GM19351 (cell line): ENCODE data around the gene TCF7.
"Not testable (repeated sequence)": the region's sequence is repeated elsewhere in the genome, so short reads cannot be mapped to it uniquely, and the experiment has no call there.

ENCODE experiments used
- ATAC-seq: cut with Tn5 transposase; IDR thresholded peaks from one replicate; pipeline ENCODE4 v1.9.1; 2021; ENCODE audit warnings: mild to moderate bottlenecking, moderate library complexity; ENCODE audit not compliant: unreplicated experiment

TCF7 gene

DNA sequence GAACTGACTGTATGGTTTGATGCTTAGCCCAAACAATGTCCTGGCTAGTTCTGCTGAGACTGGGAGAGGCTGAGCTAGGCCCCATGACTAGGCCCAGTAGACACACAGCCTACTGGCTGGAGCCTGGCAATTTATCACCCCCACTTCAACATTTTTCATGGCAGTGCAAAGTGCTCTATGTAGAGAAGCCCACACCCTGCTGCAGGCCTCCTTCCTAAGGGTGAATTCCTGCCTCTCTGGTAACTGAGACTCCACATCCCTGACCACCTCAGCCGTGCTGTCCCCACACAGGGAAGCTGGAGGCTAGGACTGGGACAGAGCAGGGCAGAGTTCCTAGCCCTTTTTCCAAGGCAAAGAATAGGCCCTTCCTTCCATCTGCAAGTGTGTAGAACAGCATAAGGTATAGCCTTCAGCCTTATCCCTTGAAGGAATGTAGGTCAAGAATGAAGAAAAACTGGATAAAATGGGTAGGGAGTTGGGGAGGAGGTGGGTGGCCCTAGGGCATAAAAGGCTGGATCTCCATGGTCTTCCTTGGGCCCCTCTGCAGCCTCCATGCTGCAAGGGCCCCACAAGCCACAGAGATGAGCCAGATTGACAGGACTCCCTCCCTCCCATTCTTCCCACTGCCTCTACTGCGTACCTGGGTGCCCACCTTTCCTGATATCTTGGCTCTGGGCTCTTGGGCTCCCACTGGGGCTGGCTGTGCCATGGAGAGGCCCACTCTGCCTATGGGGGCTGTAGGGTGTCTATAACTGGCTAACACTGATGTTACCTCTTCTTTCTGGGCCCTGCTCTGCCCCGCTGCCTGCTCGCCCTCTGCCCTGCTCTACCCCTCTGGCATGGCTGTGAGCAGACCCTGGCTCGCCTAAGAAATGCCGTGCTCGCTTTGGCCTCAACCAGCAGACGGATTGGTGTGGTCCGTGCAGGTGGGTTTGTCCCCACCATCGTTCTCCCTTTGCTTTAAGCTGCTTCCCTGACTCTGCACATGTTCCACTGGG, 29.8 kb downstream of the TCF7 start:
- ATAC-seq = no peak

DNA sequence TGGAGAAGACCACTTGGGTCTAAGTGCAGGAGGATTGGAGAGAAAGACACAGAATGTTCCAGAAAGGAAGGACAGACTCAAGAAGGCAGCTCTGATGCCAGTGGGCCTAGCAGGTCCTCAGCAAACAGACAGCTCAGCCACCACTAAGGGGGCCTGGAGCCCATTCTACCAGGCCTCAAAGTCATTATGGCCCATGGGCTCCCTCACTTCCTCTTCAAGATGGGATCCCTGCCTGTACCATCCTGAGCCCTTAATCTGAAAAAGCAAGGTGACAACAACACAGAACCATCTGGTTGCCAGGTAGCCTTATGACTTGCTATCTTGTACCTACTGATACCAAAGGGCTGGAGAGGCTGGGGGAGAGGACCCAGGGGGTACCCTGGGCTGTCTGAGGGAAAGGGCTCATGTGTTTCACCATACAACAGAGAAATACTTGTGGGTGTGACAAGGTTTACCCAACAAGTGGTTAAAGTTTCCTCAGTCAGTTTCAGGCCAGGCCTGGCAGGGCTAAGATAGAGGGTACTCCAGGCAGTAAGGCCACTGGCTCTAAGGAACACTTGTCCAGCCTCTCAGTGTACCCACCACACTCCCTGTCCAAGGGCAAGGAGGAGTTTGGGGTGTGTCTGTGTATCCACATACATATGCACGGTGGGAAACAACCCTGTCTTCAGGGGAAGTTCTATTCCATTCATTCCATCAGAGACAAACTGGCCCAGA, 30.7 kb downstream of the TCF7 start:
- ATAC-seq = no peak

DNA sequence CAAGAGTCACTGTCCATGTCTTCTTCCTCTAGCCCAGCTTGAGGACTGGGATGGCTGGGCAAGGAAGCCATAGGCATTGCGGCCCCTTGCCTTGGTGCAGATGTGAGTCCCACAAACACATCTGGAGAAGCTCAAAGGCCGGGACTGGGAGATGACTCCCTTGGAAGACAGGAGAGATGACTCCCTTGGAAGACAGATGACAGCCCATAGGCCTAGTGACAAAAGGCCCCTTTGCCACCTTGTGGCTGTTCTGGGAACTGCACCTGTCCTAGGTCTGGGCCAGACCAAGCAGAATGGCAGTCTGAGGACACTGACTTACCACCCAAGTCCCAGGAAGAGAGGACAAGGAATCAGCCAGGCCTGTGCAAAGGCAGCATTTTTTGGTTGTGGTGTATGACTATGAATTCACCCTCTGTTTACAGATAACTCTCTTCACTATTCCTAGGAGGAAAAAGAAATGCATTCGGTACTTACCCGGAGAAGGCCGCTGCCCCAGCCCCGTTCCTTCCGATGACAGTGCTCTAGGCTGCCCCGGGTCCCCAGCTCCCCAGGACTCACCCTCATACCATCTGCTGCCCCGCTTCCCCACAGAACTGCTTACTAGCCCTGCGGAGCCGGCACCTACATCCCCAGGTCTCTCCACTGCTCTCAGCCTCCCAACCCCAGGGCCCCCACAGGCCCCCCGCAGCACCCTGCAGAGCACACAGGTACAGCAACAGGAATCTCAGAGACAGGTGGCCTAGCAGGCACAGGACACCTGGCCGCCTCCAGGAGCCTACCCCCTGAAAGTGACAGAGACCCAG, 31.5 kb downstream of the TCF7 start:
- ATAC-seq = peak; percentile 72

DNA sequence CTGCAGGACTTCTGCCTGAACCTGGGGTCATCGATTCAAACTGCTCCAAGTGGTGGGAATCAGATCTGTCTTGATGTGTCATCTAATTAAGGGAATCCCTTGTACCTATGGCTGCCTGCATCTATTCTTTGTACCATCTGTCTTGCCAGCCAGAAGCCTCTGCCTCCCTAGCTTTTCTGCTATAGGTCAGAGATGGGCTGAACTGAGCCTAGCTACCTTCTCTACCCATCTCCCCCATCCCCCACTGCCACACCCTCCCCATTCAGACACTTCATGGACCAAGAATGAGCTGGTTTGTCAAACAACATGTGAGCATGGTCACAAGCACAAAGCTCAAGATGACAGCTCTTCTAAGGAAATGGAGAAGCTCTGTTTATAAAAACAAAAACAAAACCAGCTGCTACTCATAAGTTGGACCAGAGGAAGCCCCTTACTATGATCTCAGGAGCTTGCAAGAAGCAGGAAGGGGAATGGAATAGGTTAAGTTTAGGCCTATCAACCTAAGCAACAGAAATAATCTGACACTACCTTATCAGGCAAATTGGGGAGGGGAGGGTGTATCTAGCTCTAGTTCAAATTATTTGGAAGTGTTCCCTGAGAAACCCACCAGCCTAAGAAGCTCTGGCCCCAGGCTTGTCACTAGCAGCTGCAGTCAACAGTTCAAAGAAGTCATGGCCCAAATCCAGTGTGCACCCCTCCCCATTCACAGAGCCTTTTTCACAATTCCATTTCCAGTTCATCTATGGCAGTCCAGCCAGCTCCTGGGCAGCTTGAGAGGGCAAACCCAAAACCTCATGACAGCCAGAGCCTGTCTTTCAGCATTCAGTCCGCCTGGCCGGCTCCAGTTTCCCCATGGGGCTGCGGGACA, 32.4 kb downstream of the TCF7 start:
- no peak for ATAC-seq

DNA sequence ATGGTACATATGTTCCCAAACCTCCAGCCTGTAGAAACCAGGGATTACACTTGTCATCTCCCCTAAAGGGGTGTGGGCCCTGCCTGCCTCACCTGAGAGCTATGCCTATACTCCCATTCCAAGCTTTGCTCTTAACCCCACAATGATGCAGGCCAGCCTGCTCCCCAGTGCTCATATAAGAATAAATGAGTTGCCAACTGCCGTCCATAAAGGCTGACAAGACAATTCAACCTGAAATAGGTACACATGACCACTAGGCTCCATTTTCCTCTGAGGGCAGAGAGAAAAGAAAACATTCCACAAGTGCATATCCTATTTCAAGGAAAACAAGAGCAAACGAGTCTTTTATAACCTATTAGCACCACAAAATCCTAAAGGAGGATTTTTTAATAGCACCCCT, 33.8 kb downstream of the TCF7 start:
- ATAC-seq = no peak

DNA sequence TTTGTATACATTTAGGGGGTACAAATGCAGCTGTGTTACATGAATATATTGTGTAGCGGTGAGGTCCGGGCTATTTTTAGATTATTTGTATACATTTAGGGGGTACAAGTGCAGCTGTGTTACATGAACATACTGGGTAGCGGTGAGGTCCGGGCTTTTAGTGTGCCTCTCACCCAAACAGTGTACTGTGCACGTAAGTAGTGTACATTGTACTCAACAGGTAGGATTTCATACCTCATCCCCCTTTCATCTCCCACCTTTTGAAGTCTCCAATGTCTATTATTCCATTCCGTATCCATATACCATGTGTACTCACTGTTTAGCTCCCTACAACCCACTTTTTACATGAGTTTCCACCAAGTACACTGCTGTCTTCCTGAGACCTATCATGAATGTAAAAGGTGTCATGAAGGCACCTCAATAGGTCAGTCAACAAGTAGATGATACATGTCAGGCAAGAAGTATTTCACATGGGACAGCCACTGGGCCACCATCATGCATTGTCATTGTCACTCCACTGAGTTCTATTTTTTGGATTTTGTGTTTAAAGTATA, 34.6 kb downstream of the TCF7 start:
- no peak for ATAC-seq

DNA sequence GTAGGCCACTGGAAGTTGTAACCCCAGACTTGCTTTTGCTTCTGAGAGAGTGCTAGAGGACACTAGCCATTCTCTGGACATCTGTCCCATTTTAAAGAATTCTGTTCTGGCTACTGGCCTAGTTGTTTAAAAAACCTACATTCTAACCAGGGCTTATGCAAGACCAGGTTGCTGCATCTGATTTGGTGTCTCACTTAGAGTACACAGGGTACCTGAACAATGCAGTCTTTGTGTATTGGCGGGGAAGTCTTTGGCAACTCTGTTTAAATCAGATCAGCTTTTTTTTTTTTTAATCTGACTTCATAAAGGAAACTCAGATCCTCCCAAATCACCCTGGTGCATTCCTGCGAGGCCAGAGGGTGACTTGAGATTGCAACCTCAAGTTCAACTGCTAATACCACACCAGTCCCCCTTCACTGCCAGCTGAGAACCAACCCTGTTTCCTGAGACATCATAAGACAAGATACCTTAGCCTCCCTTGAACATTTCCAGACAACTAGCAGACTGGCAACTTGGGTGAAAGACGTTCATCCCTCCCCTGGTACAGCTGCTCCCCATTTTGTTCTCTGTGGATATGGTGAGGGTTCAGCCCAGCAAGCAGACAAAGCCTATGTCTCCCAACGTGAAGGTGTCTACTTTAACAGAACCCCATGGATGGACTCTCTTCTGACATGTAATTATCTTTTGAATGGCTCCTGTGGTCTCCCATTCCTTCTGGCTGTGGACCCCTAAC, 35.3 kb downstream of the TCF7 start:
- ATAC-seq = no peak

DNA sequence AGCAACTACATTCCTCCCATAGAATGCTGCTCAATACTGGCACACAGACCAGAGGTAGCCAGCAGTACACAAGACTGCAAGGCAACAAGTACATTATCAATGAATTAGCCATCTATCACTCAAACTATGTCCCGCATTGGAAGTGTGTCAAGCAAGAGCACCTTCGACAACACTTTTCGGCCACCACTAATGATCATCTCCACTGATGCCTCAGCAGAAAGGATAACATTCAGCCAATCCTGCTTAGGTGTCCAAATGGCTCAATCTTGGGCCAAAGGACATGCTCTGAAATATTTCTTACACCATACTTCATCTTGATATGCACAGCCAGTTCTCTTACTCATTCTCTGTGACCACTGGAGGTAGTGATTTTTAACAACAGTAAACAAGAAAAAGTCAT, 37.2 kb downstream of the TCF7 start:
- ATAC-seq = no peak

DNA sequence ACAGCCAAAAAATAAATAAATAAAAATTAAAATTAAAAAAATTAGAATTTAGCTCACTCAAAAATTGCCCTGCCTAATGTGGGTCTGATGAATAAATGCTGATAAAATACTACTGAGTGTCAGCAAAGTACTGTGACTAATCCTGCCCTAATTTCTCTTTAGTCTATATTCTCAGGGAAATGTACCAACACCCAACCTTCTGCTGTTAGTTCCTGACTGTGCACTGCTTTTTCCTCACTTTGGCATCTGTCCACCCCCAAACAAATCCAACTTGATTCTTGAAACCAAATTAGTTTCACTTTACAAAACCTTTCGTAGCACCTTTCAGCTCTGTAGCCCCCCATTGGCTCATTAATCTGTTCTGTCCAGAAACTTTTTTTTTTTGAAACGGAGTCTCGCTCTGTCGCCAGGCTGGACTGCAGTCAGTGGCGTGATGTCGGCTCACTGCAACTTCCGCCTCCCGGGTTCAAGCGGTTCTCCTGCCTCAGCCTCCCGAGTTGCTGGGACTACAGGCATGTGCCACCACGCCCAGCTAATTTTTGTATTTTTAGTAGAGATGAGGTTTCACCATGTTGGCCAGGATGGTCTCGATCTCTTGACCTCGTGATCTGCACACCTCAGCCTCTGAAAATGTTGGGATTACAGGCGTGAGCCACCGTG, 37.8 kb downstream of the TCF7 start:
- ATAC-seq = not testable (repeated sequence)

DNA sequence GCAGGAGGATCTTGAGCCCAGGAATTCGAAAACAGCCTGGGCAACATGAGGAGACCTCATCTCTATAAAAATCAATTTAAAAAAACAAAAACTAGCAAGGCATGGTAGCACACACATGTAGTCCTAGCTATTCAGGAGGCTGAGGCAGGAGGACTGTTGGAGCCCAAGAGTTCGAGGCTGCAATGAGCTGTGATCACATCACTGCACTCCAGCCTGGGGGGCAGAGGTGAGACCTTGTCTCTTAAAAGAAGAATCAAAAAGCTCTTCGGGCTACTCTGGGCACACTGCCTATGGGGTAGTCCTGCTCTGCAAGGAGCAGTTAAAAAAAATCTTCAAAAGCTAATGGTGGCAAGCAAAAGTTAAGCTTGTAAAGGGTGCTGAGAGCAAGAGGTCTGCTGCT, 38.8 kb downstream of the TCF7 start:
- ATAC-seq = no peak

DNA sequence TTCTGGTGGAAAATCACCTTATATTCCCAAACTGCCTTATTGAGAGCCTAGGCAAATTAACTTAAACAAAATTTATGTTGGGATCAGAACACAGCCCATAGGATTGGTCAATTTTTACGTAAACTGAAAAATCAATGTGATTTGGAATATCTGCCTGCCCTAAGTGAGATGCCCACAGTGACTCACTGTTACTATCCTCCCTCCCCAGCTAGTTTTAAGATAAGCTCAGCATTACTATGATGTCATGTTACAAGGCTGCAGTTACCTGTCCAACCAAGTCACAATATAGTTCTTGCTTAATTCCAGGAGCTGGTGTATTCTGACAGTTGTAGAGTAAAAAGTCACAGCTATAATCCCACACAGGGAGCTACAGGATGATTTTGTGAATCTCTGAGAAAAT, 39.2 kb downstream of the TCF7 start:
- ATAC-seq = no peak

DNA sequence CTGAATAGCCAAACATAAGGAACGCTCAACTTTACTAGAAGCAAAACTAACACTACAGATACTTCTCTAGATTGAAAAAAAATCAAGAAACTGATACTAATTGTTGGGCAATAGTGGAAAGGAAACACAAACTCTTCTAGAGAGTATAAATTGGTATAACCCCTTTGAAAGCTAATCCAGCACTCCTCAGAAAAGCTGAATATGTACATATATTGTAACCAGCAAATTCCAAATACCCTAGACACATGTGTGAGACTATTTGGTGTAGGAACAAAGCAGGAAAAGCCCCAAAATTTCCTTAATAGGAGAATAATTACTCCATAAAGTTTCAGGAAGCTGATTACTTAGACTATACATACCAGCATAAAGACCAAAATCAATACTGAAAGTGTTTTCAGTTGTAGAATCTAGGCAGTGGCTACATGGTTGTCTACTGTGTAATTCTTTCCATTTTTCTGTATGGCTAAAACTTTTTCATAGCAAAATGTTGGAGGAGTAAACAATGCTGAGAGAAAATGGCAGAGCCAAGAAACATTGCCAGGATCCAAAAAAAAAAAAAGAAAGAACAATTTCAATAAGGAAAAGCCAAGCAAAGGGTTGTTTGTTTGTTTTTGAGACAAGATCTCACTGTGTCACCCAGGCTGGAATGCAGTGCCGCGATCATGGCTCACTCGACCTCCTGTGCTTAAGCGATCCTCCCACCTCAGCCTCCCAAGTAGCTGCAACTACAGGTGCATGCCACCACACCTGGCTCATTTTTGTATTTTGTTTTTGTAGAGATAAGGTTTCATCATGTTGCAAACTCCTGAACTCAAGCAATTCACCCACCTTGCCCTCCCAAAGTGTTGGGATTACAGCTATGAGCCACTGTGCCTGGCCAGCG, 47.3 kb downstream of the TCF7 start:
- no peak for ATAC-seq

DNA sequence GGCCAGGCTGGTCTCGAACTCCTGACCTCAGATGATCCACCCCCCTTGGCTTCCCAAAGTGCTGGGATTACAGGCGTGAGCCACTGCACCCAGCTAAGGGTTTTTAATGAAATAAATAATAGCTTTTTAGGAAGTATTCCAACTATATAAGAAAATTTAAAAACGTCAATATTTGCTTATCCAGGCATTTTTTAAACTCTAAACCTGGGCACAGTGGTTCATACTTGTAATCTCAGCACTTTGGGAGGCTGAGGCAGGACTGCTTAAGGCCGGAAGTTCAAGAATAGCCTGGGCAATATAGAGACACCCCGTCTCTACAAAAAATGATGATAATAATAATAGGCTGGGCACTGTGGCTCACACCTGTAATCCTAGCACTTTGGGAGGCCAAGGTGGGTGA, 48.1 kb downstream of the TCF7 start:
- ATAC-seq = no peak

DNA sequence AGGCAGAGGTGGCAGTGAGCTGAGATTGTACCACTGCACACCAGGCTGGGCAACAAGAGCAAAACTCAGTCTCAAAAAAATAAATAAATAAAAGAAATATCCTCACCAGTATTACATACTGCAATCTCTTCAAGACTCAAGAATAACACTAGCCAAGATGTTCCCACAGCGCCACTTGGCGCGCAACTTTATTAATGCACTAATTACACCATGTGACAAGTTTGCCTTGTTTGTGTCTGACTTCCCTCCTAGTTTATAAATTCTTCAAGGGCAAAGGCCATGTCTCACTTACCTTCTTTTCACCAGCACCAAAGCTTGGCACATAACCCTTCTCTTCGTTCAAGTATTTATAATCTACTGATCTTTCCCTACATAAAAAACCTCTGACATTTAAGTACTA, 57.5 kb downstream of the TCF7 start:
- ATAC-seq = no peak

DNA sequence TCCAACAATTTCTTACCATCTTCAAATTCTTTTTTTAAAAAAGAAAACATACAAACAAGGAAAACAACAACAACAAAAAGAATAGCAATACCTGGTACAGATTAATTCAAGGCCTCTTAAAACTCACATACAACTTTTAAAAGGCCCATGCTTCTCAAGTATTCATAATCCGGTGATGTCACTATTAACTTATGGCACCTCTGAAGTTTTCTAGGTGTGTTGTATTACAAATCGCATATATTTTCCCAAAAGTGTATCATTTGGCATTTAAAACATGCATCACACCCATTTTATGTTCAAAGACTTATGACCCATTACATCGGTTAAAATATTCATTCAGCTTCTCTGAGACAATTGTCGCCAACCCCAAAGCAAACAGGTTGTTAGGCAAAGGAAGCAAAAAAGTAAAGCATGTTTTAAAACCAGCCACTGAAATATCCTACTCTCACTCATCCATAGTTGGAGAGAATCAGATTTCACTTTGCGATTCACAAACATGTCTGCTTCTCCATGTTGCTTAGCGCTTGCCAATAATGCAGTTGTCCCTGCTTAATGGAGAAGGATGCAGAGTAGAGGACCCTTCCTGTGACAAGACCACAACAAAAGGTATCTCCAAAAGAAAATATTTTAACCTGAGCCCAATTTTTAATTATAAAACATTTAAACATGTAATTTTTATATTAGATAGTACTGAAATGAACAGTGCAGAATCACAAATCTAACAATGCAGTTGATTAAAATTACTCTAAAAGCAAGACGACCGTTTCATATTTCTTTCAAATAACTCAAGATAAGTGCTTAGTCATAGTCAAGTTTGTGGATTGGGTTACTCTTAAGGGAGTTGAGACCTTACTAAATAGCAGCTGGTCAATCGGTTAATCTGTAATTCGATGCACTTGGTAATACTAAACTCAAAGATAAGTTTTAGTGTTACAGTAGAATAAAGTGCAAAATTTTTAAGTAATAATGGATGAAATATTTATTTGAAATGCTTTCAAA, 60.7 kb downstream of the TCF7 start:
- no peak for ATAC-seq

DNA sequence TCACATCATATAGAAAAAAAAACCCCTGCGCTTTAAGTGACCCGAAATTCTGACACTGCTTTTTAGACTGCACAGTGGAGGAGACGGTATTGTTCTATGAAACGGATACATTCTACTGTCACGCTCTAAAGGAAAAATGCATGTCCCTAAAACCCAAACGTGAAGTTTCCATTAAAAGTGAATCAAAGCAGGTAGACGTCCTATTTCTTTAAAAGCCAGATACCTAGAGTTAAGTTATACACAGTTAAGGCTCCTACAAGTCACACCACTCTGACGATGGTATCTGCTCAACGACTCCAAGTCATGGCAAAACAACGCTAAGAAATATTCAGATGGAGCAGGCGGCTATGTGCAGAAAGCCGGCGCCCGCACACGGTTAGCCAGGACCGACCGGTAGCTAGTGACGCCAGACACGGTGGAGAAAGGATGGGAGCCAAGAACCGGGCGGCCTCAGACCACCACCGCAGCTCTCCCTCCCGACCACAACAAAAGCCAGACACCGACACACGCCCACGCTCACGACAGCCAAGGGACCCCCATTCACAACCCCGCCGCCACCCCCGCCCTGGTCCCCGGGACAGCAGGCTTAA, 61.5 kb downstream of the TCF7 start:
- peak; percentile 32 for ATAC-seq
